ENCODE data around the gene TSTD2. TPM values are rescaled to one million over a fixed set of nuclear protein-coding genes. Genes with fewer than 3 reads are reported as not detected.

The TSTD2 gene
- 26.0 TPM for total RNA-seq

GRCh38 chr9:97632985-97633858 lies at the start of gene TSTD2, which contains the start of gene NCBP1:
TSS of gene TSTD2 (minus strand) at chr9:97633368. CDS start at chr9:97627562, 5,806 bp downstream.
TSS of gene NCBP1 (plus strand) at chr9:97633821. CDS start at chr9:97633882, 61 bp downstream.

Other genes starting within 250 kb of the TSTD2 start
- gene TDRD7, start 221.3 kb downstream of the TSTD2 start, total RNA-seq, result 5.7 TPM
- gene TMOD1, start 131.7 kb downstream of the TSTD2 start, total RNA-seq, result 17.2 TPM
- 26.7 TPM for gene NCBP1, start 453 bp upstream of the TSTD2 start, total RNA-seq
- gene XPA, start 64.0 kb upstream of the TSTD2 start, total RNA-seq, result 15.6 TPM
- gene FOXE1, start 219.9 kb upstream of the TSTD2 start, total RNA-seq, result not detected